Keratinocyte (primary cell): ENCODE data around the gene SELENOP. TPM values are rescaled to one million over a fixed set of nuclear protein-coding genes. Genes with fewer than 3 reads are reported as not detected.

Experiments used
- DNase-seq: peaks from one replicate; pipeline ENCODE4 v3.0.0-alpha.2; 2011; ENCODE audit warnings: low read depth, missing footprints, low spot score
- FAIRE-seq: peaks from 2 replicates; lab custom pipeline; 2011; peaks lifted over from hg19 to GRCh38; lab: Jason Lieb, UNC
- H2AFZ ChIP-seq: 2 replicates; pipeline ENCODE4 v1.6.0; 2012; ENCODE audit warnings: low read length, control low read depth, inconsistent platforms; ENCODE audit not compliant: control insufficient read depth
- H3K27ac ChIP-seq: 2 replicates; pipeline ENCODE4 v1.5.1; 2011; ENCODE audit warnings: low read length; ENCODE audit not compliant: control insufficient read depth, insufficient read depth
- H3K27me3 ChIP-seq: 3 replicates; pipeline ENCODE4 v1.6.0; 2011; ENCODE audit warnings: low read length; ENCODE audit not compliant: control insufficient read depth, insufficient read depth; ENCODE audit errors: extremely low read depth
- H3K36me3 ChIP-seq, 2 experiments: 2 replicates in 1 of 2; 3 replicates in 1 of 2; pipeline ENCODE4 v1.5.1; 2011; ENCODE audit warnings: low read length in 2 of 2, mild to moderate bottlenecking in 1 of 2; ENCODE audit not compliant: control insufficient read depth in 2 of 2, insufficient read depth in 2 of 2; ENCODE audit errors: extremely low read depth in 1 of 2
- H3K4me1 ChIP-seq: 3 replicates; pipeline ENCODE4 v1.5.1; 2011; ENCODE audit warnings: low read length; ENCODE audit not compliant: control insufficient read depth, insufficient read depth; ENCODE audit errors: extremely low read depth
- H3K4me2 ChIP-seq: 3 replicates; pipeline ENCODE4 v1.6.0; 2011; ENCODE audit warnings: low read depth, low read length; ENCODE audit not compliant: control insufficient read depth, insufficient read depth; ENCODE audit errors: extremely low read depth
- H3K4me3 ChIP-seq, 3 experiments: fragments of 200-600 bp in 1 of 3; sonication (generic) in 1 of 3; 2 replicates in 2 of 3; 3 replicates in 1 of 3; pipeline ENCODE4 v1.5.1; 2011 to 2016; ENCODE audit warnings: low read length in 3 of 3, mild to moderate bottlenecking in 3 of 3, control low read depth in 2 of 3, inconsistent platforms in 1 of 3, low read depth in 1 of 3, mixed read lengths in 1 of 3, mixed run types in 1 of 3, moderate library complexity in 1 of 3; ENCODE audit not compliant: control insufficient read depth in 2 of 3, insufficient read depth in 2 of 3; ENCODE audit errors: extremely low read depth in 1 of 3
- H3K79me2 ChIP-seq: 2 replicates; pipeline ENCODE4 v1.6.0; 2012; ENCODE audit warnings: low read length; ENCODE audit not compliant: control insufficient read depth, insufficient read depth
- H3K9ac ChIP-seq: 3 replicates; pipeline ENCODE4 v1.6.0; 2011; ENCODE audit warnings: low read length; ENCODE audit not compliant: control insufficient read depth, insufficient read depth; ENCODE audit errors: extremely low read depth
- H3K9me1 ChIP-seq: 3 replicates; pipeline ENCODE4 v1.6.0; 2011; ENCODE audit warnings: low read length; ENCODE audit not compliant: control insufficient read depth, insufficient read depth; ENCODE audit errors: extremely low read depth
- H3K9me3 ChIP-seq: 2 replicates; pipeline ENCODE4 v1.5.1; 2012; ENCODE audit warnings: low read depth, low read length; ENCODE audit not compliant: control insufficient read depth
- H4K20me1 ChIP-seq: 3 replicates; pipeline ENCODE4 v1.6.0; 2011; ENCODE audit warnings: low read length; ENCODE audit not compliant: control insufficient read depth, insufficient read depth; ENCODE audit errors: extremely low read depth
- CTCF ChIP-seq, 3 experiments: IDR thresholded peaks in 1 of 3; conservative IDR thresholded peaks in 1 of 3; optimal IDR thresholded peaks in 1 of 3; 2 replicates in 2 of 3; 3 replicates in 1 of 3; pipeline versions ENCODE3 to v1.5.1; 2011; ENCODE audit warnings: low read length in 3 of 3, mild to moderate bottlenecking in 3 of 3, moderate library complexity in 2 of 3, control low read depth in 1 of 3, inconsistent platforms in 1 of 3; ENCODE audit not compliant: insufficient read depth in 2 of 3; ENCODE audit errors: extremely low read depth in 1 of 3
- EZH2 ChIP-seq: IDR thresholded peaks from one replicate; pipeline ENCODE4 v1.6.1; 2012; ENCODE audit warnings: inconsistent platforms, mild to moderate bottlenecking, low read length, moderate library complexity
- dilution Hi-C: fragments of 300-500 bp; cut with MboI; formaldehyde crosslinking; loops from one replicate; pipeline ENCODE4 v1.7.0; 2020; ENCODE audit warnings: low sequenced_read_pairs; ENCODE audit not compliant: extremely low pct_ligation_motif_present
- polyA plus RNA-seq, 5 experiments: library from polyadenylated mRNA; depleted of rRNA in 3 of 5; stranded (reverse) in 3 of 5; stranded (forward) in 1 of 5; unstranded in 1 of 5; fragments of >200 nt; gene quantifications; 1 replicate in 1 of 5; 2 replicates in 3 of 5; 3 replicates in 1 of 5; pipeline versions ENCODE4 v1.2.1 to v1.2.3, GENCODE V29; 2011 to 2012; ENCODE audit warnings: missing spikeins in 2 of 5, low read depth in 1 of 5, low replicate concordance in 1 of 5

Gene SELENOP
- polyA plus RNA-seq, 1 donor (not counting 4 experiments of a cell fraction or from before 2014, with no cell fraction given): 10.4 TPM

DNA sequence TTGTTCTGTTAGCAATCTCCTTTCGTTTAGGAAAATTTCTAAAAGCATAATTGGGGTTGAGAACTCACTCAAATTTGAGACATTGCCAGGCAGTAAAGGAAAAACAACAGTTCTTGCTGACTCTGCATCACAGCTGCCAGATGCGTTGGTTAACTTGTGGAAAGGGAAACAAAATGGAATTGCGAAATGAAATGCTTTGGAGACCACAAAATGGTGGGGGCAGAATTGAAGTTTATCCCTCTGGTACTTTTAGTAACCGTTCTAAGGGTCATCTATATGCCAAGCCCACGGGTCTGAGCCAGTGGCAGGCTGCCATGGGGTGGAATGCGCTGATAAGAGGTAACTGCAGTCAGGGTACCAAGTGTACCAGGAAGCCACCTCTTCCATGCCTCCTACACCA lies 28.6 kb upstream of the SELENOP start:
- no peaks in the 10 kb centered on the region for H4K20me1 ChIP-seq
- no peak overlapping the region for H3K9ac ChIP-seq
- H3K9me3 ChIP-seq: no peaks in the 10 kb centered on the region
- no peaks in the 10 kb centered on the region for H3K79me2 ChIP-seq
- no peak for TF ChIP-seq EZH2
- no peak for TF ChIP-seq CTCF (optimal IDR thresholded peaks at IDR 0.05 in 1 of 3, IDR thresholded peaks at IDR 0.05 in 1 of 3, conservative IDR thresholded peaks at IDR 0.05 in 1 of 3; ENCODE audit: extremely low read depth in 1 of 3, insufficient read depth in 2 of 3, low read length in 3 of 3)
- no peak overlapping the region for H3K4me2 ChIP-seq
- no peaks in the 10 kb centered on the region for H3K36me3 ChIP-seq
- FAIRE-seq: no peak
- no peaks in the 10 kb centered on the region for H3K9me1 ChIP-seq
- dilution Hi-C loops: no loop called here
- H3K27ac ChIP-seq: no peak overlapping the region
- H3K4me1 ChIP-seq: no peaks in the 10 kb centered on the region
- no peak overlapping the region for H3K4me3 ChIP-seq
- H2AFZ ChIP-seq: peak overlapping the region; percentile 30
- DNase-seq: no peak
- H3K27me3 ChIP-seq: no peaks in the 10 kb centered on the region

GRCh38 chr5:42839196-42839595 lies 27.5 kb upstream of the SELENOP start:
- Histone ChIP-seq H3K27me3 (no peaks in the 10 kb centered on the region), H3K27ac (no peak overlapping the region), H3K79me2 (no peaks in the 10 kb centered on the region), H3K9me1 (no peaks in the 10 kb centered on the region), H3K36me3 (no peaks in the 10 kb centered on the region), H3K9ac (no peak overlapping the region), H2AFZ (no peak overlapping the region), H3K4me1 (no peaks in the 10 kb centered on the region), H4K20me1 (no peaks in the 10 kb centered on the region), H3K4me3 (no peak overlapping the region), H3K9me3 (no peaks in the 10 kb centered on the region), H3K4me2 (no peak overlapping the region)
- FAIRE-seq (no peak), DNase-seq (no peak)
- dilution Hi-C loops: no loop called here
- TF ChIP-seq EZH2: no peak
- no peak for TF ChIP-seq CTCF (optimal IDR thresholded peaks at IDR 0.05 in 1 of 3, IDR thresholded peaks at IDR 0.05 in 1 of 3, conservative IDR thresholded peaks at IDR 0.05 in 1 of 3; ENCODE audit: extremely low read depth in 1 of 3, insufficient read depth in 2 of 3, low read length in 3 of 3)
